Activated CD8-positive, alpha-beta memory T cell treated with anti-CD3 and anti-CD28 coated beads for 36 hours (primary cell): ENCODE results near the gene PTAFR. TPM values are rescaled to one million over a fixed set of nuclear protein-coding genes. Genes with fewer than 3 reads are reported as not detected.

Source experiments
- CTCF ChIA-PET: fragments of 350-600 bp; sonication (Branson Sonifier 250); formaldehyde crosslinking; loops from one replicate; lab custom pipeline; 2021; ENCODE audit warnings: antibody characterized with exemption; lab: Charles Lee
- POLR2A ChIA-PET: fragments of 350-600 bp; sonication (Branson Sonifier 250); formaldehyde crosslinking; loops from one replicate; lab custom pipeline; 2021; ENCODE audit warnings: antibody characterized with exemption; lab: Charles Lee
- total RNA-seq, 2 experiments: library from RNA; stranded (reverse); gene quantifications; one replicate each; pipeline ENCODE4 v1.2.3, GENCODE V29; 2021

The PTAFR gene
- total RNA-seq, 2 experiments from 2014 or later: 0.21 to 0.32 TPM

GRCh38 chr1:28132171-28133167 is 44.0 kb downstream of the PTAFR start:
- ChIA-PET POLR2A (no interaction called here), CTCF (interaction anchor here (0.7 kb wide), 1 partner anchor 347 kb away, joined by 3 read pairs; no protein-coding TSS in a partner anchor)

- ChIA-PET CTCF (no interaction called here), POLR2A (no interaction called here)
Measured at GRCh38 chr1:28130901-28131300, 45.6 kb downstream of the PTAFR start.

GRCh38 chr1:28129150-28129549 is 47.3 kb downstream of the PTAFR start:
- ChIA-PET CTCF (no interaction called here), POLR2A (no interaction called here)

GRCh38 chr1:28127617-28128257 is 48.8 kb downstream of the PTAFR start:
- ChIA-PET CTCF (no interaction called here), POLR2A (no interaction called here)

- ChIA-PET POLR2A (no interaction called here), CTCF (no interaction called here)
Measured at GRCh38 chr1:28126783-28127490, 49.6 kb downstream of the PTAFR start.

GRCh38 chr1:28126212-28126611 is 50.3 kb downstream of the PTAFR start:
- CTCF ChIA-PET: interaction anchor here (0.7 kb wide), 1 partner anchor 68 kb away, joined by 3 read pairs; no protein-coding TSS in a partner anchor
- POLR2A ChIA-PET: no interaction called here

- ChIA-PET POLR2A (no interaction called here), CTCF (no interaction called here)
Measured at GRCh38 chr1:28123461-28123961, 53.0 kb downstream of the PTAFR start.

GRCh38 chr1:28122183-28122582 is 54.3 kb downstream of the PTAFR start:
- ChIA-PET POLR2A (no interaction called here), CTCF (no interaction called here)

GRCh38 chr1:28119556-28119955 is 56.9 kb downstream of the PTAFR start:
- CTCF ChIA-PET: no interaction called here
- POLR2A ChIA-PET: no interaction called here

- ChIA-PET POLR2A (no interaction called here), CTCF (interaction anchor here (0.7 kb wide), 1 partner anchor 427 kb away, joined by 4 read pairs; no protein-coding TSS in a partner anchor)
Measured at GRCh38 chr1:28118640-28119307, 57.7 kb downstream of the PTAFR start.

- ChIA-PET CTCF (interaction anchor here (1.2 to 1.4 kb wide), 2 partner anchors 24 to 29 kb away, joined by 3 to 4 read pairs; no protein-coding TSS in a partner anchor), POLR2A (no interaction called here)
Measured at GRCh38 chr1:28115267-28115666, 61.2 kb downstream of the PTAFR start.

- ChIA-PET CTCF (interaction anchor here (1.2 to 1.4 kb wide), 2 partner anchors 23 to 29 kb away, joined by 3 to 4 read pairs; no protein-coding TSS in a partner anchor), POLR2A (no interaction called here)
Measured at GRCh38 chr1:28114844-28115243, 61.6 kb downstream of the PTAFR start.

- CTCF ChIA-PET: no interaction called here
- POLR2A ChIA-PET: no interaction called here
Measured at GRCh38 chr1:28113242-28113572, 63.3 kb downstream of the PTAFR start.

- POLR2A ChIA-PET: no interaction called here
- CTCF ChIA-PET: interaction anchor here (0.6 to 0.9 kb wide), 3 partner anchors 22 to 945 kb away, joined by 4 to 6 read pairs (median 5); no protein-coding TSS in a partner anchor
Measured at GRCh38 chr1:28112388-28113241, 63.9 kb downstream of the PTAFR start.

GRCh38 chr1:28111157-28111556 is 65.3 kb downstream of the PTAFR start:
- ChIA-PET POLR2A (no interaction called here), CTCF (interaction anchor here (0.9 kb wide), 1 partner anchor 38 kb away, joined by 4 read pairs; no protein-coding TSS in a partner anchor)

- ChIA-PET POLR2A (no interaction called here), CTCF (no interaction called here)
Measured at GRCh38 chr1:28110555-28110954, 65.9 kb downstream of the PTAFR start.

GRCh38 chr1:28109639-28110038 is 66.9 kb downstream of the PTAFR start:
- ChIA-PET POLR2A (interaction anchor here (0.7 kb wide), 1 partner anchor 64 kb away, joined by 4 read pairs; no protein-coding TSS in a partner anchor), CTCF (interaction anchor here (1.4 to 1.5 kb wide), 2 partner anchors 26 to 100 kb away, joined by 3 to 4 read pairs; no protein-coding TSS in a partner anchor)

GRCh38 chr1:28108001-28108400 is 68.5 kb downstream of the PTAFR start:
- CTCF ChIA-PET: interaction anchor here (1.5 kb wide), 1 partner anchor 102 kb away, joined by 4 read pairs; no protein-coding TSS in a partner anchor
- POLR2A ChIA-PET: no interaction called here
